ENCODE data around the gene GPR75.

GPR75 gene

GRCh38 chr2:53859206-53860181 is at the start of gene GPR75:
TSS of gene GPR75 (minus strand) at chr2:53859967. CDS start at chr2:53854756, 5,211 bp downstream.
- in situ Hi-C loops (cut with HindIII; ENCODE audit: low sequenced_read_pairs): no loop called here

GRCh38 chr2:53907582-53907981 is 47.8 kb upstream of the GPR75 start:
- in situ Hi-C loops (cut with HindIII; ENCODE audit: low sequenced_read_pairs): no loop called here

GRCh38 chr2:53905396-53905795 is 45.6 kb upstream of the GPR75 start:
- in situ Hi-C loops (cut with HindIII; ENCODE audit: low sequenced_read_pairs): no loop called here

DNA sequence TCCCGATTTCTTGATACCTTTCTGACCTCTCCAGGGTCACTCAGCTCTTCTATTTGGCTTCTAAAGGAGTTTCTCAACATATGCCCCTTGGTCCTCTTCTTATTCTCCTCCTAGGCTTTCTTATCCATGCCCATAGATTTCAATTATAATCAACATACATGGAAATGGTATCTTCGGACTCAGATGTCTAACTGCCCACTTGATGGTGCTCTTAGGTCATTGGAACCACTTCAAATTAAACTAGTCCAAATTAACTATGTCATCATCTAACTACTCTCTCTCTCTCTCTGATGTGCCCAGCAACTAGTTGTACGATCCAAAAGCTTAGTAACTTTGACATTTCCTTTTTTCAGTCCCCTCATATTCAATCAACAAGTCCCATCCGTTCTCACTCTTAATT is 43.2 kb upstream of the GPR75 start:
- in situ Hi-C loops (cut with HindIII; ENCODE audit: low sequenced_read_pairs): no loop called here

GRCh38 chr2:53901192-53901591 is 41.4 kb upstream of the GPR75 start:
- in situ Hi-C loops (cut with HindIII; ENCODE audit: low sequenced_read_pairs): no loop called here

GRCh38 chr2:53896864-53897263 is 37.1 kb upstream of the GPR75 start:
- in situ Hi-C loops (cut with HindIII; ENCODE audit: low sequenced_read_pairs): no loop called here

GRCh38 chr2:53886406-53887280 is 26.9 kb upstream of the GPR75 start:
- in situ Hi-C loops (cut with HindIII; ENCODE audit: low sequenced_read_pairs): no loop called here

GRCh38 chr2:53884883-53885282 is 25.1 kb upstream of the GPR75 start:
- in situ Hi-C loops (cut with HindIII; ENCODE audit: low sequenced_read_pairs): no loop called here

- in situ Hi-C loops (cut with HindIII; ENCODE audit: low sequenced_read_pairs): no loop called here
These were observed 22.2 kb upstream of the GPR75 start for GRCh38 chr2:53881986-53882385.

DNA sequence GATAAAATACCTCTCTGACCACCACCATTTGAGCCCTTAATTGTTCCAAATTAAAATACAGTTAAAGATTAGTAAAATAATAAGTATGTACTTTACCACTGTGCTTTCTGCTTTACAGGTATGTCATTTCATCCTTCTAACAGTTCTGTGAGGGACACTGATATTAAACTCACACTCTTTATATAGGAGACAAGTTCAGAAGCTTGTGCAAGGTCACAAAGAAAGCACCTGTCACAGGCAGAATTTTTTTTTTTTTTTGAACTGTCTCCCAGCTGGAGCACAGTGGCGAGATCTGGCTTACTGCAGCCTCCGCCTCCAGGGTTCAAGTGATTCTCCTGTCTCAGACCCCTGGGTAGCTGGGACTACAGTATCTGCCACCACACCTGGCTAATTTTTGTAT is 21.6 kb upstream of the GPR75 start:
- in situ Hi-C loops (cut with HindIII; ENCODE audit: low sequenced_read_pairs): no loop called here

DNA sequence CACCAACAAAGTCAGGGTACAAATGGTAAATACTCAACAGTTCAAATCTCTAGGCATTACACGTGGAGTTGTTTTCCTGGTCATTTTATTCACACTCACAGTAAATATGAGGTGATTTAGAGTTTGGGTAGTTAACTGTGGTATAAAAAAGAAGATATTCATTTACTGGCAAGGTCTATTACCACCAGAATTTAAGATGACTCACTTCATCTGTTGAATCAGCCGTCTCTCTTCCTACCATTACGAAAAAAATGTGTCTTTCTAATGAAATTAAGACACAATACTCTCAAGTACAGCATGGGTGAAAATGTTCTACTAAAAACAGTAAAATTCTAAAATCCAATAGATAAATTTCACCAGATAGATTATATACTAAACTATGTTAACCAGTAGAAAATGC is 21.0 kb upstream of the GPR75 start:
- in situ Hi-C loops (cut with HindIII; ENCODE audit: low sequenced_read_pairs): no loop called here

DNA sequence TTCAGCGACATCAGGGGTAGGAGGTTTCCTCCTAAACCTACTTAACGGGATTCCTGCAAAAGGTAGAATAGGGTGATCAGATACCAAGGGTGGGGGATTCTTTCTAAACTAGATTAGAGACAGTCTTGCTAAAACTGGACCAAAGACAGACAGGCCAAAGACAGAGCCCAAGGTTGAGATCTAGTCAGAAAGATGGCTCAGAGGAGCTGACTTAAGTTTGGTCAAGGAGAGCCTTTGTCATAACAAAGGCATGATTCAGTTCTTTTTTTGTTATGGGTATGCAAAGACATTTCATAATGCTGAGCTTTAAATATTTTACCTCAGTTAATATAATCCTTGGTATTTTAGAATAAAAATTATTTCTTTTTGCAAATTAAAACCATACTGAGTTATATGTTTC is 17.8 kb upstream of the GPR75 start:
- in situ Hi-C loops (cut with HindIII; ENCODE audit: low sequenced_read_pairs): no loop called here

GRCh38 chr2:53877112-53877511 is 17.3 kb upstream of the GPR75 start:
- in situ Hi-C loops (cut with HindIII; ENCODE audit: low sequenced_read_pairs): no loop called here

DNA sequence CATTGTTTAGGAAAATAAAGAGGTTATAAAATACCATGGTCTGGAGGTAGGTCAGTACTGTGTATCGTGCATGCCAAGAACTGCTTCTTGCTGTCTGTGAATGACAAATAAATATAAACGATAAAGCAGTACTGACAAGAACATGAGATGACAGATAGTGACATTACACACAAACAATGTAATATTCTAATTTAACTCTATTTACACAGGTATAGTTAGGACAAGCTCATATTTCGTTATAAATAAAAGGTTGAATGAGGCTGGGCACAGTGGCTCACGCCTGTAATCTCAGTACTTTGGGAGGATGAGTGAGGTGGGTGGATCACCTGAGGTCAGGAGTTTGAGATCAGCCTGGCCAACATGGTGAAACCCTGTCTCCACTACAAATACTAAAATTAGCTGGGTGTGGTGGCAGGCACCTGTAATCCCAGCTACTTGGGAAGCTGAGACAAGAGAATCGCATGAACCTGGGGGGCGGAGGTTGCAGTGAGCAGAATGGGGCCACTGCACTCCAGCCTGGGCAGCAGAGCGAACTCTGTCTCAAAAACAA is 14.7 kb upstream of the GPR75 start:
- in situ Hi-C loops (cut with HindIII; ENCODE audit: low sequenced_read_pairs): no loop called here

DNA sequence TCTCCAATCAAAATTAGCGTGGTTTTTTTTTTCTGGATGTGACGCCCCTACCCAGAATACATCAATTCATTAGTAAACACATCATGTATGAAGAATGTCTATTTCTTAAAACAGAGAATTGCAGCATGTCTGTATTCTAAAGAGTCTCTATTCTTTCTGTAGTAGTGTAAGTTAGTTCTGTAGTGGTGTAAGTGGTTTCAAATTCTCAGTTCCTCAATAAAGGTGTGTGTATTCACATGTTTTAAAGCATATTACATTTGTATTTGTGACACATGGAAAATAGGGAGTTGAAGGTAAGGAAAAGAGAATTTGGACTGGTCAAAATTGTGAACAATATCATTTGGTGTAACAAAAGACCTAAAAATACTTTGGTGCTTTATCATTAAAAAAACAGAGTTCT is 8.0 kb upstream of the GPR75 start:
- in situ Hi-C loops (cut with HindIII; ENCODE audit: low sequenced_read_pairs): no loop called here

DNA sequence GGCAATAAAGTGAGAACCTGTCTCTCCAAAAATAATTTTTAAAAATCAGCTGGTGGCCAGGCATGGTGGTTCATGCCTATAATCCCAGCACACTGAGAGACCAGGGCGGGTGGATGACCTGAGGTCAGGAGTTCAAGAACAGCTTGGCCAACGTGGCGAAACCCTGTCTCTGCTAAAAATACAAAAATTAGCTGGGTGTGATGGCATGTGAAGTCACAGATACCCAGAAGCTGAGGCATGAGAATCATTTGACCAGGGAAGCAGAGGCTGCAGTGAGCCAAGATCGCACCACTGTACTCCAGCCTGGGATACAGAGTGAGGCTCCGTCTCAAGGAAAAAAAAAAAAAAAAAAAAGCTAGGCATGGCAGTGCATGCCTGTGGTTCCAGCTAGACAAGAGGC is 7.4 kb upstream of the GPR75 start:
- in situ Hi-C loops (cut with HindIII; ENCODE audit: low sequenced_read_pairs): no loop called here

DNA sequence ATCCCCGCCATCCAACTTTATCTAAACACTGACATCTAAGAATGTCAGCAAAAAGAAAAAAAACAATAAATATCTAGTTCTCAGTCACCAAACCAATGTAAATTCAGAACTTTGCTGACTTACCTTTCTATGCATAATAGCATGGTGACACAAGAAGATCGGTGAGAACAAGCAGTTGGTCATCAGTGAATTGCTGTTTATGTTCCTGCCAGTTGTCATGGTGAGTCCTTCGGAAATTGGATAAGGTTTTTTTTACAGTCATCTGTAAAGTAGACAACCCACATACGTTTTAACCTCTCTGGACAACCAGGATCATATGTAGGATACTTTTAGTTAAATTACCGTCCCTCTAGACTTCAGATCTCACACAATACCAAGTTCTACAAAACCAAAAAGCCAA is 6.2 kb upstream of the GPR75 start:
- in situ Hi-C loops (cut with HindIII; ENCODE audit: low sequenced_read_pairs): no loop called here

GRCh38 chr2:53865264-53865663 is 5.5 kb upstream of the GPR75 start:
- in situ Hi-C loops (cut with HindIII; ENCODE audit: low sequenced_read_pairs): no loop called here

DNA sequence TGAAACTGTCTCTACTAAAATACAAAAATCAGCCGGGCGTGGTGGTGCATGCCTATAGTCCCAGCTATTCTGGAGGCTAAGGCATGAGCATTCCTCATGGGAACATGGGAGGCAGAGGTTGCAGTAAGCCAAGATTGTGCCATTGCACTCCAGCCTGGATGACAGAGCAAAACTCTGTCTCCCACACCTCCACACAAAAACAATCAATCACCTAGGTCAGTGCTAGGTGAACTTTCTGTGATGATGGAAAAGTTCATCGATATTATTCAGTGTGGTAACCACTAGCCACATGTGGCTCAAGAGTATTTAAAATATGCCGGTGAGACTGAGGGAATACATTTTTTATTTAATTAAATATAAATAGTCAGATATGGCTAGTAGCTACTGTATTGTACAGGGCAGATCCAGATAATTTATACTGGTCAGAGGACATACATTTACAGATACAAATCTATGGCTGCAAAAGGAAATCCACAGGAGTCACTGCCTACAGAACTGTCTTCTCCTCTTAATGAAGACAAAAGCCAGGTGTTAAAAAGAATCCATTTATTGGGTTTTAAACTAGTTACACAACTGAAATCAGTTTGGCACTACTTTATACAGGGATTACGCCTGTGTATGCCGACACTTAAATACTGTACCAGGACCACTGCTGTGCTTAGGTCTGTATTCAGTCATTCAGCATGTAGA is 3.9 kb upstream of the GPR75 start:
- in situ Hi-C loops (cut with HindIII; ENCODE audit: low sequenced_read_pairs): no loop called here

- in situ Hi-C loops (cut with HindIII; ENCODE audit: low sequenced_read_pairs): no loop called here
These were observed 2.1 kb upstream of the GPR75 start for GRCh38 chr2:53861824-53862223.

- in situ Hi-C loops (cut with HindIII; ENCODE audit: low sequenced_read_pairs): no loop called here
These were observed 3.5 kb downstream of the GPR75 start for GRCh38 chr2:53856272-53856671.
